VCaP (cell line): ENCODE measurements around the gene LILRB5.
"Not testable (repeated sequence)": the region's sequence is repeated elsewhere in the genome, so short reads cannot be mapped to it uniquely, and the experiment has no call there.

Source experiments
- H3K27ac ChIP-seq: fragments of 450-650 bp; 2 replicates; pipeline ENCODE4 v1.5.1; 2017
- CTCF ChIP-seq: fragments of 450-650 bp; conservative IDR thresholded peaks from 2 replicates; pipeline ENCODE4 v1.5.1; 2017; ENCODE audit warnings: mild to moderate bottlenecking, moderate library complexity

Gene LILRB5

GRCh38 chr19:54294539-54294938, 37.5 kb upstream of the LILRB5 start:
- no peak for TF ChIP-seq CTCF
- H3K27ac ChIP-seq, result no peak overlapping the region

DNA sequence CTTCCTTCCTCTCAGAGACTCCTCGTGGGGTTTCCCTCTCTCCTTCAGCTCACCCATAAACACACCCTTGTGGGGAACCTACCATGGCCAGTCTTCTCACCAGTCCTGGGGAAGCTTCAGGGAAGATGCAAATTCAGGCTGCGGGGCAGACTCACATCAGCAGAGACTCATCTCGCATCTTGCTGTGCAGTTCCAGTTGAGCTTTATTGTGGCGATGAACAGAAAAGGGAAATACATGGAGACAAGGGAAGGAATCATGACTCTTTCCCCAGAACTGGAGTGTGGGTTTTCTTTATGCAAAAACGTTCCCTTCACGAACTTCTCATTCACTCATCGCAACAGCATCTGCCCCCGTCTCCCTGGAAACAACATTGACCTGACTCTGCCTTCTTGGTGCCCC, 32.1 kb upstream of the LILRB5 start:
- H3K27ac ChIP-seq, result not testable (repeated sequence)

DNA sequence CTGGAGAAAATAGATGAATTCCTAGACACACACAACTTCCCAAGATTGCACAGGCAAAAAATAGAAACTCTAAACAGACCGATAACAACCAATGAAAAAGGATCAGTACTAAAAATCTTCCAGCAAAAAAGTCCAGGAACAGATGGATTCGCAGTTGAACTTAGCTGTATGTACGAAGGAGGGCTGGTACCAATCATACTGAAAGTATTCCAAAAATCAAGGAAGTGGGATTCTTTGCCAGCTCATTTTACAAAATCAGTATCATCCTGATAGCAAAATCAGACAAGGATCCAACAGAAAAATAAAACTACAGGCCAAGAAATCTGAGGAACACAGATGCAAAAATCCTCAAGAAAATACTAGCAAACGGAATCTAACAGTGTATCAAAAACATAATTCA, 30.4 kb upstream of the LILRB5 start:
- TF ChIP-seq CTCF, result no peak
- H3K27ac ChIP-seq, result no peak overlapping the region

DNA sequence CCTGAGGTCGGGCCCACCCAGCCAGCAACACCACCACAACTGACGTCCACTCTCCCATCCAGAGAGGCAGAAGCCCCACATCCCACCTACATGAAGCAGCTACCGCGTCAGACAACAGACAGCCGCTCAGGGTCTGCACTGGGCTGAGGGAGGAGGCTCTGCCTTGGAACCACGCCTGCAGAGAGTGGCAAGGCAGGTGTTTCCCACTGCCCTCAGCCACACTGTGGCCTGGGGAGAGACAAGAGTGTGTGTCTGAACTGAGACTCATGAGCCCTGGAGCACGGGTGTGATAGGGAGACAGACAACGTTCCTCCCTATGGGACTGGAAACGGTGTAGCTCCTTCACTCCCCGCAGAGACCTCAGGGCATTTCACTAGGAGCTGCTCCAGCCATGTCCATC, 29.2 kb upstream of the LILRB5 start:
- H3K27ac ChIP-seq, result not testable (repeated sequence)

DNA sequence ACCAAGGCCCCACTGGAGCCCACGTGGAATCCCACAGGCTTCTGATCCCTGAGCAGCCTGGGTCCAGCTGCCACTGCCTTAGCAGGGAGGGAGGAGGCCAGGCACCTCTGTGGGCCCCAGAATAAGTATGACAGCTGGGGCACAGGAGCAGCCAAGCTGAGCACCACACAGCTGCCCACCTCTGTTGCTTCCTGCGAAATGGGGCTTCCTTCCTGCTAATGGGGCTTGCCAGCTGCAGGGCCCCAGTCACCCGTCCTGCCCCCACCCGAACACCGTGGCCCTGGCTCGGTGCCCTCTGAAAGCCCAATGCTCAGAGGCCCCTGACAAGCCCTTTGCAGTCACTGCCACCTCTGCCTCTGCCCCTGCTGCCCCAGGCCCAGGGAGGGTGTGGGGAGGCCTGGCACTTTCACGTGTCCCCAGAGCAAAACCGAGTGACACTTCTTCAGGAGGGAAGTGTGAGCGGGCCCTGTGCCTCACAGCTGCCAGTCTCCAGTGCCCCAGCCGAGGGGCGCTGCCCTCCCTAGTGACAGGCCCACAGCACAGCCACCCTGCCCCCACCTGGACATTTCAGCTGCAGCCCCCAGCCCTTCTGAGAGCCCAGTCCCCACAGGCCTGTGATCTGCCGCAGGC, 28.5 kb upstream of the LILRB5 start:
- H3K27ac ChIP-seq, result not testable (repeated sequence)

GRCh38 chr19:54282686-54283470, 25.8 kb upstream of the LILRB5 start:
- no peak overlapping the region for H3K27ac ChIP-seq
- no peak for TF ChIP-seq CTCF

GRCh38 chr19:54281729-54282075, 24.6 kb upstream of the LILRB5 start:
- H3K27ac ChIP-seq, result not testable (repeated sequence)

GRCh38 chr19:54281007-54281728, 24.1 kb upstream of the LILRB5 start, which contains the start of gene LILRB2:
TSS of gene LILRB2 (minus strand) at chr19:54281110. CDS start at chr19:54280496, 614 bp downstream.
- no peak for TF ChIP-seq CTCF

GRCh38 chr19:54280441-54280840, 23.4 kb upstream of the LILRB5 start:
- not testable (repeated sequence) for H3K27ac ChIP-seq

More at GRCh38 chr19:54281007-54281728, 24.1 kb upstream of the LILRB5 start, which contains the start of gene LILRB2:
- no peak within 1 kb of the TSS for H3K27ac ChIP-seq

GRCh38 chr19:54280025-54280424, 23.0 kb upstream of the LILRB5 start:
- not testable (repeated sequence) for H3K27ac ChIP-seq
